ENCODE data around the gene PRAMEF5.
"Not testable (repeated sequence)": the region's sequence is repeated elsewhere in the genome, so short reads cannot be mapped to it uniquely, and the experiment has no call there.

GRCh38 chr1:13285037-13285436 is 31.0 kb downstream of the PRAMEF5 start, which contains the start of gene PRAMEF8:
- not testable (repeated sequence) for TF ChIP-seq POLR2A (IDR thresholded peaks at IDR 0.05; ENCODE audit: borderline replicate concordance, extremely low read depth, insufficient read depth, insufficient read length); ZFX (IDR thresholded peaks at IDR 0.05); REST (IDR thresholded peaks at IDR 0.05; ENCODE audit: low read depth); FOSL1 (IDR thresholded peaks at IDR 0.05; ENCODE audit: low read depth); CTCF (IDR thresholded peaks at IDR 0.05 in 2 of 3, conservative IDR thresholded peaks at IDR 0.05 in 1 of 3; ENCODE audit: borderline replicate concordance in 1 of 3, insufficient read depth in 1 of 3, low read depth in 2 of 3, low read length in 2 of 3); SP1 (IDR thresholded peaks at IDR 0.05; ENCODE audit: low read depth); ZNF274 (IDR thresholded peaks at IDR 0.05; ENCODE audit: low read depth, low read length); EZH2phosphoT487 (IDR thresholded peaks at IDR 0.05; ENCODE audit: borderline replicate concordance); EGR1 (IDR thresholded peaks at IDR 0.05; ENCODE audit: low read depth); ELF1 (IDR thresholded peaks at IDR 0.05; ENCODE audit: borderline replicate concordance, low read depth)
